ENCODE measurements around the gene CDK6. TPM values are rescaled to one million over a fixed set of nuclear protein-coding genes. Genes with fewer than 3 reads are reported as not detected.

The CDK6 gene
- total RNA-seq, 3 donors from 2014 or later (not counting 1 experiment from before 2014, with no cell fraction given): 41.1 to 46.3 (median 45.1) TPM

DNA sequence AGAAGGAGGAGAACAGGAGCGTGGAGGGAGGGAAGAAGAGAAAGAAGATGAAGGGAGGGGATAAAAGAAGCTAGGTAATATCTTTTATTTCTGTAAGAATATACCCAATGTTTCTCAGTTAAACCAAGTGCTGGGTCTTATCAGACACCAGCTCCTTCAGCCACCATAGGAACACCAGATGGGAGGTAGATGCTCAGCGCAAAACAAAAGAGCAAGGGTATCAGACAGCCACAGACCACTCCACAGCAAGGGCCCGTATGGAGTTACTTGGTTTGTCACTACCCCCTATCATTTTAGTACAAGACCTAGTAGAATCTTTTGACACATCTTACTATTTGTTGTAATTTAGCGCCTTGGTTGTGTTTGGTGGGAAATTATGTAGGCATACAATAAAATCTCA is 180.3 kb downstream of the CDK6 start:
- Mint-ChIP-seq H3K4me3 (no peak overlapping the region), H3K27ac (no peak overlapping the region), H3K9me3 (peaks cover 0 to 2% of the 10 kb centered on the region in 2 donors), H3K36me3 (no peaks in the 10 kb centered on the region), H3K27me3 (ENCODE audit: low read depth in 2 of 2) (no peaks in the 10 kb centered on the region), H3K4me1 (peaks cover 17 to 23% of the 10 kb centered on the region in 2 donors)
- 85% methylated on average over 2 of the region's 4 CpGs for WGBS (ENCODE audit: insufficient coverage)
- DNase-seq (no peak), ATAC-seq (no peak)
- Histone ChIP-seq H3K9me3 (ENCODE audit: control insufficient read depth, insufficient read depth, low read length) (no peaks in the 10 kb centered on the region), H3K36me3 (ENCODE audit: control insufficient read depth, insufficient read depth, low read length) (no peaks in the 10 kb centered on the region), H3K4me3 (ENCODE audit: low read length) (no peak overlapping the region), H3K4me1 (ENCODE audit: control insufficient read depth, insufficient read depth, low read length) (no peaks in the 10 kb centered on the region), H3K27me3 (ENCODE audit: control insufficient read depth, insufficient read depth, low read length) (no peaks in the 10 kb centered on the region), H3K27ac (ENCODE audit: low read length) (no peak overlapping the region)
- intact Hi-C loops (cut with micrococcal nuclease): no loop called here
- TF ChIP-seq, protein P1, sequence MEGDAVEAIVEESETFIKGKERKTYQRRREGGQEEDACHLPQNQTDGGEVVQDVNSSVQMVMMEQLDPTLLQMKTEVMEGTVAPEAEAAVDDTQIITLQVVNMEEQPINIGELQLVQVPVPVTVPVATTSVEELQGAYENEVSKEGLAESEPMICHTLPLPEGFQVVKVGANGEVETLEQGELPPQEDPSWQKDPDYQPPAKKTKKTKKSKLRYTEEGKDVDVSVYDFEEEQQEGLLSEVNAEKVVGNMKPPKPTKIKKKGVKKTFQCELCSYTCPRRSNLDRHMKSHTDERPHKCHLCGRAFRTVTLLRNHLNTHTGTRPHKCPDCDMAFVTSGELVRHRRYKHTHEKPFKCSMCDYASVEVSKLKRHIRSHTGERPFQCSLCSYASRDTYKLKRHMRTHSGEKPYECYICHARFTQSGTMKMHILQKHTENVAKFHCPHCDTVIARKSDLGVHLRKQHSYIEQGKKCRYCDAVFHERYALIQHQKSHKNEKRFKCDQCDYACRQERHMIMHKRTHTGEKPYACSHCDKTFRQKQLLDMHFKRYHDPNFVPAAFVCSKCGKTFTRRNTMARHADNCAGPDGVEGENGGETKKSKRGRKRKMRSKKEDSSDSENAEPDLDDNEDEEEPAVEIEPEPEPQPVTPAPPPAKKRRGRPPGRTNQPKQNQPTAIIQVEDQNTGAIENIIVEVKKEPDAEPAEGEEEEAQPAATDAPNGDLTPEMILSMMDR (IDR thresholded peaks at IDR 0.05): no peak

DNA sequence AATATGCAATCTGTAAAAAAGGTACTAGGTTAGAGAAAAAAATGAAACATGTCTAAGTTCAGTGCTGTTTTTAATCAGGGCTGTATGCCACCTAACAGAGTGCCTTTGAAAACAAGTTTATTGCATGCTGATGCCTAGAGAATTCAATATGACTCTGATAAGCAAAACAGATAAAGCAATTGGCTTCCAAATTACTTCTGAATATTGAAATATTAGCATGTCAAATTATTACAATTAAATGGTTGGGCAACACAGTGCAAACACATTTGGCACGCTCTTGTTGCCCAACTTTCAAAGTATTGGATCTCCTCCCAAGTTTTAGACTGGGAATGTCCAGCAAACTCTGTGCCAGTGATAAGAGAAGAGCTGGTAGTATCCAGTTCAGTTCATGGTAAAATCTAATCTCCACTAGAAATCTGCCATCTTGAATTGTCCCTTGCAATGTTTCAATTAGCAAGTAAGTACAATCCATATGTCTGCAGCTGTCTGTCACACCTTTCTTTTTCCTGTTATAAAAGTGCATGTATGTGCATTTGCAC is 181.0 kb downstream of the CDK6 start:
- no peaks in the 10 kb centered on the region for H3K4me1 ChIP-seq (ENCODE audit: control insufficient read depth, insufficient read depth, low read length)
- H3K27ac Mint-ChIP-seq: no peak overlapping the region
- ATAC-seq (no peak), DNase-seq (no peak)
- H3K27me3 ChIP-seq (ENCODE audit: control insufficient read depth, insufficient read depth, low read length): no peaks in the 10 kb centered on the region
- H3K36me3 ChIP-seq (ENCODE audit: control insufficient read depth, insufficient read depth, low read length): no peaks in the 10 kb centered on the region
- peaks cover 0 to 2% of the 10 kb centered on the region in 2 donors for H3K9me3 Mint-ChIP-seq
- H3K4me3 Mint-ChIP-seq: no peak overlapping the region
- H3K36me3 Mint-ChIP-seq: no peaks in the 10 kb centered on the region
- TF ChIP-seq, protein P1 (IDR thresholded peaks at IDR 0.05): no peak
- no peak overlapping the region for H3K27ac ChIP-seq (ENCODE audit: low read length)
- H3K4me1 Mint-ChIP-seq: peaks cover 17 to 24% of the 10 kb centered on the region in 2 donors
- H3K9me3 ChIP-seq (ENCODE audit: control insufficient read depth, insufficient read depth, low read length): no peaks in the 10 kb centered on the region
- H3K27me3 Mint-ChIP-seq (ENCODE audit: low read depth in 2 of 2): no peaks in the 10 kb centered on the region
- intact Hi-C loops (cut with micrococcal nuclease): no loop called here
- no peak overlapping the region for H3K4me3 ChIP-seq (ENCODE audit: low read length)
- WGBS (ENCODE audit: insufficient coverage): 94% methylated on average over 1 of the region's 1 CpG

DNA sequence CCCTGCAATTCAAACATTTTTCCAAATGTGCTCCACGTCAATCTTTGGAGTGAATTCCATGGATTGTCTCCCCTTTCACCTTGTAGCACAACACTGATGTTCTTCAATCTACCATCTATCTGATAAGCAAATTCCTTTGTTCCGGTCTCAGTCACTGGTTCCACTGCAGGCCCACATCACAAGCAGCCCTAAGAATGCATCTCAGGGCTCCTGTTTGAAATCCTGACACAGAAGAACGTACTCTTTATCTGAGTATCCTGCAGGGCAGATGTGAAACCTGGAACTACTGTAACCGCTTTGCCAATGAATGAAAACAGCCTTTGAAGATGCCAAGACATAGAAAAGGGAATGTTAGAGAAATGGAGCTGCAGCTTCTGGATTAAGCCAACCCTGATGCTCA is 183.2 kb downstream of the CDK6 start:
- Histone ChIP-seq H3K4me1 (ENCODE audit: control insufficient read depth, insufficient read depth, low read length) (no peaks in the 10 kb centered on the region), H3K4me3 (ENCODE audit: low read length) (no peak overlapping the region), H3K27ac (ENCODE audit: low read length) (no peak overlapping the region), H3K36me3 (ENCODE audit: control insufficient read depth, insufficient read depth, low read length) (no peaks in the 10 kb centered on the region), H3K27me3 (ENCODE audit: control insufficient read depth, insufficient read depth, low read length) (no peaks in the 10 kb centered on the region), H3K9me3 (ENCODE audit: control insufficient read depth, insufficient read depth, low read length) (no peaks in the 10 kb centered on the region)
- ATAC-seq (no peak), DNase-seq (no peak)
- Mint-ChIP-seq H3K9me3 (peaks cover 0 to 2% of the 10 kb centered on the region in 2 donors), H3K36me3 (no peaks in the 10 kb centered on the region), H3K27me3 (ENCODE audit: low read depth in 2 of 2) (no peaks in the 10 kb centered on the region), H3K4me3 (no peak overlapping the region), H3K4me1 (peaks cover 20 to 35% of the 10 kb centered on the region in 2 donors), H3K27ac (no peak overlapping the region)
- TF ChIP-seq, protein P1 (IDR thresholded peaks at IDR 0.05): no peak
- intact Hi-C loops (cut with micrococcal nuclease): no loop called here
- 89% methylated on average over 4 of the region's 4 CpGs for WGBS (ENCODE audit: insufficient coverage)

DNA sequence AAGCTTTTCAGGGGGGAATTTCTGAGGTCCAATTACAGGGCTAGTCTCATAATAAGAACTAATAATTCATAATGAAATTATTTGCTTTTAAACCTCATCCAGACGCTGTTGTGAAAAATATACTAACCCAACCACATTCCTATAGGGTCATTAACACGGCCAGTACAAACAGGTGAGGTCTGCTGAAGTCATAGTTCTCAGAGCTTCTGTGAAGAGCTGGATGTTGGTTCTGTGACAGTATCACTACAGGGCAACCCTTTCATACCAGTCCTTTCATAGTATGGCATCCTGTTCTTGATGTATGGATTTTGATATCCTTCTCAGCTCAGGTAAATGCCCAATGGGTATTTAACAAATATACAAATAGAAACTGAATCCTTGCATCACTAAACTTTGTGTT is 183.8 kb downstream of the CDK6 start:
- Mint-ChIP-seq H3K27me3 (ENCODE audit: low read depth in 2 of 2) (no peaks in the 10 kb centered on the region), H3K4me3 (no peak overlapping the region), H3K4me1 (peaks cover 26 to 41% of the 10 kb centered on the region in 2 donors), H3K36me3 (no peaks in the 10 kb centered on the region), H3K27ac (peak overlapping the region in 1 of 2 donors; percentile 46), H3K9me3 (peaks cover 0 to 2% of the 10 kb centered on the region in 2 donors)
- DNase-seq: no peak
- Histone ChIP-seq H3K27me3 (ENCODE audit: control insufficient read depth, insufficient read depth, low read length) (no peaks in the 10 kb centered on the region), H3K4me3 (ENCODE audit: low read length) (no peak overlapping the region), H3K4me1 (ENCODE audit: control insufficient read depth, insufficient read depth, low read length) (peaks cover 4% of the 10 kb centered on the region), H3K9me3 (ENCODE audit: control insufficient read depth, insufficient read depth, low read length) (no peaks in the 10 kb centered on the region), H3K36me3 (ENCODE audit: control insufficient read depth, insufficient read depth, low read length) (no peaks in the 10 kb centered on the region), H3K27ac (ENCODE audit: low read length) (no peak overlapping the region)
- intact Hi-C loops (cut with micrococcal nuclease): no loop called here
- TF ChIP-seq, protein P1 (IDR thresholded peaks at IDR 0.05): no peak
- WGBS (ENCODE audit: insufficient coverage): 60% methylated on average over 1 of the region's 2 CpGs
- no peak for ATAC-seq
